T-helper 1 cell treated with Interleukin-12 subunit alpha and Interleukin-12 subunit beta and Interleukin-4 antibody, amounts not matched to agents 30 μg/mL and 1 μg/mL, for 36 hours (primary cell): Measurements from ENCODE around the gene AMZ1.

ENCODE experiments used
- H3K27ac Mint-ChIP-seq: one replicate; pipeline ENCODE4 v1.8.0; 2021; ENCODE audit warnings: mild to moderate bottlenecking, mixed read lengths
- H3K27me3 Mint-ChIP-seq: one replicate; pipeline ENCODE4 v1.8.0; 2021; ENCODE audit warnings: low read depth, mixed read lengths
- H3K36me3 Mint-ChIP-seq: one replicate; pipeline ENCODE4 v1.8.0; 2021; ENCODE audit warnings: low read depth, mixed read lengths
- H3K4me1 Mint-ChIP-seq: one replicate; pipeline ENCODE4 v1.8.0; 2021; ENCODE audit warnings: low read depth, mixed read lengths
- H3K4me3 Mint-ChIP-seq: one replicate; pipeline ENCODE4 v1.8.0; 2021; ENCODE audit warnings: mild to moderate bottlenecking, moderate library complexity, mixed read lengths
- H3K9me3 Mint-ChIP-seq: one replicate; pipeline ENCODE4 v1.8.0; 2021; ENCODE audit warnings: mixed read lengths

The AMZ1 gene

GRCh38 chr7:2687881-2688318, at the start of gene AMZ1:
AMZ1 (plus strand) TSS chr7:2688202; CDS start chr7:2700452, 12,250 bp downstream.
- H3K9me3 Mint-ChIP-seq: no peaks in the 10 kb centered on the region
- peaks cover 55% of the 10 kb centered on the region for H3K27me3 Mint-ChIP-seq
- H3K27ac Mint-ChIP-seq: no peak within 1 kb of the TSS
- H3K36me3 Mint-ChIP-seq: no peaks in the 10 kb centered on the region
- H3K4me3 Mint-ChIP-seq: no peak within 1 kb of the TSS
- H3K4me1 Mint-ChIP-seq: peaks cover 9% of the 10 kb centered on the region

- Mint-ChIP-seq H3K4me1 (peaks cover 1% of the 10 kb centered on the region), H3K27ac (no peak overlapping the region), H3K9me3 (no peaks in the 10 kb centered on the region), H3K27me3 (no peaks in the 10 kb centered on the region), H3K4me3 (no peak overlapping the region), H3K36me3 (no peaks in the 10 kb centered on the region)
Observed at GRCh38 chr7:2638224-2638991, 49.6 kb upstream of the AMZ1 start.

GRCh38 chr7:2639181-2639681, 48.8 kb upstream of the AMZ1 start:
- Mint-ChIP-seq H3K36me3 (no peaks in the 10 kb centered on the region), H3K4me1 (no peaks in the 10 kb centered on the region), H3K9me3 (no peaks in the 10 kb centered on the region), H3K27ac (no peak overlapping the region), H3K4me3 (no peak overlapping the region), H3K27me3 (no peaks in the 10 kb centered on the region)

- no peaks in the 10 kb centered on the region for H3K9me3 Mint-ChIP-seq
- no peaks in the 10 kb centered on the region for H3K36me3 Mint-ChIP-seq
- no peak overlapping the region for H3K27ac Mint-ChIP-seq
- peaks cover 2% of the 10 kb centered on the region for H3K4me1 Mint-ChIP-seq
- H3K4me3 Mint-ChIP-seq: no peak overlapping the region
- no peaks in the 10 kb centered on the region for H3K27me3 Mint-ChIP-seq
Observed at GRCh38 chr7:2639695-2640481, 48.1 kb upstream of the AMZ1 start.

GRCh38 chr7:2640482-2640830, 47.5 kb upstream of the AMZ1 start:
- no peak overlapping the region for H3K27ac Mint-ChIP-seq
- no peaks in the 10 kb centered on the region for H3K9me3 Mint-ChIP-seq
- no peak overlapping the region for H3K4me3 Mint-ChIP-seq
- H3K27me3 Mint-ChIP-seq: no peaks in the 10 kb centered on the region
- no peaks in the 10 kb centered on the region for H3K36me3 Mint-ChIP-seq
- peaks cover 7% of the 10 kb centered on the region for H3K4me1 Mint-ChIP-seq

GRCh38 chr7:2640846-2641316, 47.1 kb upstream of the AMZ1 start:
- Mint-ChIP-seq H3K4me3 (no peak overlapping the region), H3K4me1 (peaks cover 10% of the 10 kb centered on the region), H3K9me3 (no peaks in the 10 kb centered on the region), H3K36me3 (no peaks in the 10 kb centered on the region), H3K27ac (no peak overlapping the region), H3K27me3 (no peaks in the 10 kb centered on the region)

GRCh38 chr7:2641406-2642393, 46.3 kb upstream of the AMZ1 start:
- Mint-ChIP-seq H3K27ac (no peak overlapping the region), H3K9me3 (no peaks in the 10 kb centered on the region), H3K27me3 (no peaks in the 10 kb centered on the region), H3K4me1 (peaks cover 10% of the 10 kb centered on the region), H3K4me3 (no peak overlapping the region), H3K36me3 (no peaks in the 10 kb centered on the region)

- Mint-ChIP-seq H3K27ac (no peak overlapping the region), H3K27me3 (no peaks in the 10 kb centered on the region), H3K4me3 (no peak overlapping the region), H3K36me3 (no peaks in the 10 kb centered on the region), H3K4me1 (peaks cover 10% of the 10 kb centered on the region), H3K9me3 (no peaks in the 10 kb centered on the region)
Observed at GRCh38 chr7:2643386-2644219, 44.4 kb upstream of the AMZ1 start.

- no peaks in the 10 kb centered on the region for H3K36me3 Mint-ChIP-seq
- no peaks in the 10 kb centered on the region for H3K9me3 Mint-ChIP-seq
- no peak overlapping the region for H3K4me3 Mint-ChIP-seq
- H3K27ac Mint-ChIP-seq: no peak overlapping the region
- peaks cover 10% of the 10 kb centered on the region for H3K4me1 Mint-ChIP-seq
- no peaks in the 10 kb centered on the region for H3K27me3 Mint-ChIP-seq
Observed at GRCh38 chr7:2644220-2644561, 43.8 kb upstream of the AMZ1 start.

GRCh38 chr7:2644562-2645273, 43.3 kb upstream of the AMZ1 start:
- Mint-ChIP-seq H3K4me3 (peak overlapping the region; percentile 37), H3K9me3 (no peaks in the 10 kb centered on the region), H3K4me1 (peaks cover 10% of the 10 kb centered on the region), H3K27me3 (no peaks in the 10 kb centered on the region), H3K36me3 (no peaks in the 10 kb centered on the region), H3K27ac (peak overlapping the region; percentile 65)

GRCh38 chr7:2645274-2645868, 42.6 kb upstream of the AMZ1 start:
- peak overlapping the region; percentile 65 for H3K27ac Mint-ChIP-seq

GRCh38 chr7:2646336-2646679, 41.7 kb upstream of the AMZ1 start:
- Mint-ChIP-seq H3K4me3 (no peak overlapping the region), H3K27ac (no peak overlapping the region), H3K4me1 (peaks cover 10% of the 10 kb centered on the region), H3K9me3 (no peaks in the 10 kb centered on the region), H3K36me3 (no peaks in the 10 kb centered on the region), H3K27me3 (no peaks in the 10 kb centered on the region)

More at GRCh38 chr7:2645274-2645868, 42.6 kb upstream of the AMZ1 start:
- peak overlapping the region; percentile 37 for H3K4me3 Mint-ChIP-seq
- H3K36me3 Mint-ChIP-seq: no peaks in the 10 kb centered on the region
- no peaks in the 10 kb centered on the region for H3K9me3 Mint-ChIP-seq
- H3K4me1 Mint-ChIP-seq: peaks cover 10% of the 10 kb centered on the region
- no peaks in the 10 kb centered on the region for H3K27me3 Mint-ChIP-seq
